ENCODE data around the gene PER1.
A peak's percentile ranks its signal among the peaks of the same experiment; 100 is the strongest.

Gene PER1

GRCh38 chr17:8137645-8138373 lies 14.4 kb downstream of the PER1 start:
- no peak for FAIRE-seq

GRCh38 chr17:8133941-8134340 lies 18.3 kb downstream of the PER1 start:
- FAIRE-seq: no peak

- no peak for FAIRE-seq
These were observed 18.8 kb downstream of the PER1 start for GRCh38 chr17:8133399-8133798.

GRCh38 chr17:8131844-8132441 lies 20.3 kb downstream of the PER1 start:
- FAIRE-seq: no peak

- no peak for FAIRE-seq
These were observed 23.9 kb downstream of the PER1 start for GRCh38 chr17:8128125-8128784.

GRCh38 chr17:8126491-8127066 lies 25.6 kb downstream of the PER1 start:
- FAIRE-seq: no peak

GRCh38 chr17:8125947-8126490 lies 26.2 kb downstream of the PER1 start:
- FAIRE-seq: no peak

- no peak for FAIRE-seq
These were observed 26.9 kb downstream of the PER1 start for GRCh38 chr17:8125154-8125946.

GRCh38 chr17:8124350-8125153 lies 27.7 kb downstream of the PER1 start:
- FAIRE-seq: no peak

- peak; percentile 69 for FAIRE-seq
These were observed 28.4 kb downstream of the PER1 start, which contains the start of gene HES7 for GRCh38 chr17:8123695-8124349. HES7 (minus strand) TSS chr17:8124106; CDS start chr17:8124084, 22 bp downstream.

- no peak for FAIRE-seq
These were observed 29.1 kb downstream of the PER1 start for GRCh38 chr17:8122924-8123694.

GRCh38 chr17:8122422-8122923 lies 29.7 kb downstream of the PER1 start:
- FAIRE-seq: no peak

GRCh38 chr17:8121681-8122421 lies 30.4 kb downstream of the PER1 start:
- FAIRE-seq: no peak

GRCh38 chr17:8121407-8121680 lies 30.9 kb downstream of the PER1 start:
- FAIRE-seq: no peak

- no peak for FAIRE-seq
These were observed 31.4 kb downstream of the PER1 start for GRCh38 chr17:8120520-8121406.

- peak; percentile 97 for FAIRE-seq
These were observed 32.4 kb downstream of the PER1 start for GRCh38 chr17:8119581-8120519.

All from G401.6 (cell line).